ENCODE measurements around the gene DIAPH2. TPM values are rescaled to one million over a fixed set of nuclear protein-coding genes. Genes with fewer than 3 reads are reported as not detected.

Gene DIAPH2
- total and polyA plus RNA-seq, 10 donors, result 2.5 to 32.1 (median 17.7) TPM

GRCh38 chrX:97266406-97267121 lies 581.9 kb downstream of the DIAPH2 start:
- WGBS, 5 donors, result 74 to 91% (median 80%) methylated on average over 2 of the region's 2 CpGs
- no peak overlapping the region for H3K4me3 ChIP-seq
- no peak for DNase-seq
- no peaks in the 10 kb centered on the region for H3K4me1 ChIP-seq
- no peaks in the 10 kb centered on the region for H3K27me3 ChIP-seq (replicated peaks in 1 of 7)
- H3K36me3 ChIP-seq, result no peaks in the 10 kb centered on the region
- no peak overlapping the region for H3K27ac ChIP-seq
- TF ChIP-seq POLR2AphosphoS5 (IDR thresholded peaks at IDR 0.05) (no peak), POLR2A (IDR thresholded peaks at IDR 0.05) (no peak)
- TF ChIP-seq, protein P1, sequence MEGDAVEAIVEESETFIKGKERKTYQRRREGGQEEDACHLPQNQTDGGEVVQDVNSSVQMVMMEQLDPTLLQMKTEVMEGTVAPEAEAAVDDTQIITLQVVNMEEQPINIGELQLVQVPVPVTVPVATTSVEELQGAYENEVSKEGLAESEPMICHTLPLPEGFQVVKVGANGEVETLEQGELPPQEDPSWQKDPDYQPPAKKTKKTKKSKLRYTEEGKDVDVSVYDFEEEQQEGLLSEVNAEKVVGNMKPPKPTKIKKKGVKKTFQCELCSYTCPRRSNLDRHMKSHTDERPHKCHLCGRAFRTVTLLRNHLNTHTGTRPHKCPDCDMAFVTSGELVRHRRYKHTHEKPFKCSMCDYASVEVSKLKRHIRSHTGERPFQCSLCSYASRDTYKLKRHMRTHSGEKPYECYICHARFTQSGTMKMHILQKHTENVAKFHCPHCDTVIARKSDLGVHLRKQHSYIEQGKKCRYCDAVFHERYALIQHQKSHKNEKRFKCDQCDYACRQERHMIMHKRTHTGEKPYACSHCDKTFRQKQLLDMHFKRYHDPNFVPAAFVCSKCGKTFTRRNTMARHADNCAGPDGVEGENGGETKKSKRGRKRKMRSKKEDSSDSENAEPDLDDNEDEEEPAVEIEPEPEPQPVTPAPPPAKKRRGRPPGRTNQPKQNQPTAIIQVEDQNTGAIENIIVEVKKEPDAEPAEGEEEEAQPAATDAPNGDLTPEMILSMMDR (IDR thresholded peaks at IDR 0.05 in 8 of 11, conservative IDR thresholded peaks at IDR 0.05 in 3 of 11), result no peak
- intact Hi-C loops (cut with DNase I; ENCODE audit: low total_unique reads), result no loop called here
- no peaks in the 10 kb centered on the region for H3K9me3 ChIP-seq

GRCh38 chrX:97267396-97268181 lies 582.9 kb downstream of the DIAPH2 start:
- WGBS, 5 donors, result 53 to 71% (median 65%) methylated on average over 4 of the region's 4 CpGs
- H3K9me3 ChIP-seq, result no peaks in the 10 kb centered on the region

DNA sequence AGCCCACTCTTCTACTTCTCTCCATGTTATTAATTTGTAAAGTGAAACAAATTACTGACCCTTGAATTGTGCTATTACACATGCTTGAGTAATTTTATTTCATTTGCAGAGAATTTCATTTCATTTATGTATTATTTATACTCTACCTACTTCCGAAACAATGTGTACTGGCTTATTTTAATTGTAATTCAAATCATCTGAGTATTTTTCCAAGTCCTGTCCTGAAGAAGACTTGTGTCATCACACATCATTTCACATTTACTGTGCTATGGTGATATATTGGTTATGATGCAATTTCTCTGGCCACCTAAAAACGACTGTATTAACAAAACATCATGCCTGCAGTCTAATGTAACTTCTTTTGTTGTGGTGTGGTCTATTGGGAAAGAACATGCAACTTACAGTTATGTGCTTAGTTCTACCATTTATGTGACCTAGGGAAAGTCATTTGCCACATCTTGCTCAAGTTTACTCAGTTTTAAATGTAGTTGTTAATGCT lies 583.6 kb downstream of the DIAPH2 start:
- no peak overlapping the region for H3K27ac ChIP-seq
- H3K27me3 ChIP-seq (replicated peaks in 1 of 7), result no peaks in the 10 kb centered on the region
- TF ChIP-seq, protein P1 (IDR thresholded peaks at IDR 0.05 in 8 of 11, conservative IDR thresholded peaks at IDR 0.05 in 3 of 11), result no peak
- TF ChIP-seq POLR2A (IDR thresholded peaks at IDR 0.05), result no peak
- no peak for TF ChIP-seq POLR2AphosphoS5 (IDR thresholded peaks at IDR 0.05)
- intact Hi-C loops (cut with DNase I; ENCODE audit: low total_unique reads), result no loop called here
- no peaks in the 10 kb centered on the region for H3K9me3 ChIP-seq
- no peak overlapping the region for H3K4me3 ChIP-seq
- no peaks in the 10 kb centered on the region for H3K4me1 ChIP-seq
- H3K36me3 ChIP-seq, result no peaks in the 10 kb centered on the region
- DNase-seq, result no peak
- WGBS, 5 donors, result 61 to 80% (median 67%) methylated on average over 2 of the region's 2 CpGs

More at GRCh38 chrX:97267396-97268181, 582.9 kb downstream of the DIAPH2 start:
- Histone ChIP-seq H3K4me3 (no peak overlapping the region), H3K36me3 (no peaks in the 10 kb centered on the region), H3K4me1 (no peaks in the 10 kb centered on the region), H3K27me3 (replicated peaks in 1 of 7) (no peaks in the 10 kb centered on the region), H3K27ac (peak overlapping the region in 1 of 8 donors; percentile 38)
- intact Hi-C loops (cut with DNase I; ENCODE audit: low total_unique reads), result no loop called here
- no peak for TF ChIP-seq POLR2A (IDR thresholded peaks at IDR 0.05)
- TF ChIP-seq POLR2AphosphoS5 (IDR thresholded peaks at IDR 0.05), result no peak
- TF ChIP-seq, protein P1 (IDR thresholded peaks at IDR 0.05 in 8 of 11, conservative IDR thresholded peaks at IDR 0.05 in 3 of 11), result no peak
- no peak for DNase-seq

DNA sequence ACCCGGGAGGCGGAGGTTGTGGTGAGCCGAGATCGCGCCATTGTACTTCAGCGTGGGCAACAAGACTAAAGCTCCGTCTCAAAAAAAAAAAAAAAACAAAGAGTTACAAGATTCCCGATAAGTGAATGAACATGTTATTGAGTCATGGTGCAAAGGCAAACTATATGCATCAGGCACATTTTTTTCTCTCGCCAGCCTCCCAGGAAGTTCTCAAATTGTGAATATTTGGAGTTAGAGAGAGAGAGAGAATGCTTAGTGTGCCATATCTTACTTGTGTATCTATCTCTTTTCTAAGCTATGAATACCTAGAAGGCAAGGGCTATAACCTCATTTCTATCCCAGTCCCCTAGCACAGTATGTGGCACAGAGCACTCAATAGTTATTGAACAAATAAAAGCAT lies 599.9 kb downstream of the DIAPH2 start:
- Histone ChIP-seq H3K4me3 (no peak overlapping the region), H3K36me3 (peaks cover 0 to 4% (median 0%) of the 10 kb centered on the region in 6 donors), H3K27ac (no peak overlapping the region), H3K9me3 (no peaks in the 10 kb centered on the region), H3K27me3 (replicated peaks in 1 of 7) (no peaks in the 10 kb centered on the region), H3K4me1 (no peaks in the 10 kb centered on the region)
- DNase-seq, result no peak
- 95 to 99% (median 96%) methylated on average over 9 of the region's 9 CpGs for WGBS, 5 donors
- TF ChIP-seq, protein P1 (IDR thresholded peaks at IDR 0.05 in 8 of 11, conservative IDR thresholded peaks at IDR 0.05 in 3 of 11), result no peak
- no peak for TF ChIP-seq POLR2AphosphoS5 (IDR thresholded peaks at IDR 0.05)
- TF ChIP-seq POLR2A (IDR thresholded peaks at IDR 0.05), result no peak
- intact Hi-C loops (cut with DNase I; ENCODE audit: low total_unique reads), result no loop called here

Data from spleen (tissue), 11 donors.